Panc1 (cell line): ENCODE measurements around the gene PLCD3. TPM values are rescaled to one million over a fixed set of nuclear protein-coding genes. Genes with fewer than 3 reads are reported as not detected.
A peak's percentile ranks its signal among the peaks of the same experiment; 100 is the strongest.

Experiments used
- ATAC-seq: fragments of 200-7000 bp; cut with Tn5 transposase; 2 replicates; pipeline ENCODE4 v1.9.1; 2020; ENCODE audit warnings: mild to moderate bottlenecking, moderate library complexity
- BruUV-seq: library from RNA; stranded (reverse); fragments of 400-500 nt; replicated peaks from 2 replicates; lab custom pipeline; 2021; lab: Mats Ljungman, UMichigan
- CTCF ChIA-PET: fragments of 300-600 bp; sonication (Branson Sonifier 250); formaldehyde crosslinking; loops from one replicate; lab custom pipeline; 2022; ENCODE audit warnings: antibody characterized with exemption; lab: Charles Lee
- POLR2A ChIA-PET: fragments of 300-600 bp; sonication (Branson Sonifier 250); formaldehyde crosslinking; loops from one replicate; lab custom pipeline; 2022; ENCODE audit warnings: antibody characterized with exemption; lab: Charles Lee
- DNase-seq: peaks from one replicate; pipeline ENCODE4 v3.0.0-alpha.2; 2010; ENCODE audit warnings: low read depth, low spot score
- H3K27ac ChIP-seq: 2 replicates; pipeline ENCODE4 v1.5.1; 2011; ENCODE audit warnings: mild to moderate bottlenecking, low read length, inconsistent platforms
- H3K27me3 ChIP-seq: fragments of 200-500 bp; sonication (Bioruptor generic); 2 replicates; pipeline ENCODE4 v1.6.0; 2014; ENCODE audit warnings: low read length, inconsistent platforms; ENCODE audit not compliant: control insufficient read depth, insufficient read depth
- H3K36me3 ChIP-seq: fragments of 200-500 bp; sonication (Bioruptor generic); 2 replicates; pipeline ENCODE4 v1.5.1; 2014; ENCODE audit warnings: inconsistent platforms, mild to moderate bottlenecking, low read length, moderate library complexity; ENCODE audit not compliant: control insufficient read depth, insufficient read depth
- H3K4me1 ChIP-seq: 2 replicates; pipeline ENCODE4 v1.5.1; 2011; ENCODE audit warnings: inconsistent platforms, mild to moderate bottlenecking, low read length, moderate library complexity; ENCODE audit not compliant: control insufficient read depth, insufficient read depth
- H3K4me3 ChIP-seq, 2 experiments: 2 replicates each; pipeline ENCODE4 v1.5.1; 2011 to 2012; ENCODE audit warnings: low read depth in 2 of 2, low read length in 2 of 2, mild to moderate bottlenecking in 2 of 2, inconsistent platforms in 1 of 2, moderate library complexity in 1 of 2
- H3K9me3 ChIP-seq: fragments of 200-500 bp; sonication (Bioruptor generic); 2 replicates; pipeline ENCODE4 v1.5.1; 2014; ENCODE audit warnings: low read depth, mild to moderate bottlenecking, inconsistent platforms, low read length, moderate library complexity; ENCODE audit not compliant: control insufficient read depth, insufficient read depth
- POLR2AphosphoS5 ChIP-seq: IDR thresholded peaks from 2 replicates; pipeline ENCODE4 v1.6.1; 2012; ENCODE audit warnings: mild to moderate bottlenecking, low read depth, low read length, moderate library complexity
- REST ChIP-seq, 2 experiments: IDR thresholded peaks; 2 replicates each; pipeline ENCODE4 v1.6.1; 2011 to 2012; ENCODE audit warnings: low read depth in 2 of 2, control low read depth in 1 of 2, low read length in 1 of 2, mild to moderate bottlenecking in 1 of 2, moderate library complexity in 1 of 2; ENCODE audit not compliant: insufficient read depth in 1 of 2
- SIN3A ChIP-seq: IDR thresholded peaks from 2 replicates; pipeline ENCODE4 v1.6.1; 2012; ENCODE audit warnings: low read depth, mild to moderate bottlenecking, low read length, moderate library complexity, borderline replicate concordance; ENCODE audit not compliant: insufficient read depth
- TCF7L2 ChIP-seq: IDR thresholded peaks from 2 replicates; pipeline ENCODE4 v1.6.1; 2011; ENCODE audit warnings: mild to moderate bottlenecking, low read depth, low read length, inconsistent platforms
- in situ Hi-C: cut with HindIII; loops from 2 replicates; pipeline ENCODE4 v1.10.0; 2016; ENCODE audit warnings: low sequenced_read_pairs, low pct_unique_long_range_greater_than_20kb
- intact Hi-C: fragments of 100-400 bp; cut with micrococcal nuclease; formaldehyde crosslinking; loops from one replicate; pipeline ENCODE4 v1.10.0; 2022; ENCODE audit not compliant: unreplicated experiment
- total RNA-seq: library from RNA; stranded (reverse); gene quantifications from one replicate; pipeline ENCODE4 v1.2.1, GENCODE V29; 2021; ENCODE audit not compliant: unreplicated experiment
- TF ChIP-seq, protein P1 (sequence below): fragments of 450-650 bp; IDR thresholded peaks from 2 replicates; pipeline ENCODE4 v1.5.1; 2017; ENCODE audit warnings: mild to moderate bottlenecking

The PLCD3 gene
- total RNA-seq, 1 experiment from 2014 or later = 125 TPM

GRCh38 chr17:45146166-45146565 is 13.9 kb upstream of the PLCD3 start:
- peaks cover 10% of the 10 kb centered on the region for H3K4me1 ChIP-seq
- CTCF ChIA-PET = interaction anchor here (0.6 to 1.9 kb wide), 2 partner anchors 11 to 227 kb away, joined by 3 to 8 read pairs; partner anchors contain the start of gene ACBD4
- no peak for TF ChIP-seq SIN3A
- H3K27ac ChIP-seq = peak overlapping the region; percentile 90; the same call in 1 of the 2 replicates
- intact Hi-C loops = no loop called here
- in situ Hi-C loops = no loop called here
- peaks cover 4% of the 10 kb centered on the region for H3K36me3 ChIP-seq
- DNase-seq (no peak), ATAC-seq (no peak)
- no TSS peak for BruUV-seq
- H3K27me3 ChIP-seq = no peaks in the 10 kb centered on the region
- H3K4me3 ChIP-seq = no peak overlapping the region
- no peaks in the 10 kb centered on the region for H3K9me3 ChIP-seq
- POLR2A ChIA-PET = no interaction called here

DNA sequence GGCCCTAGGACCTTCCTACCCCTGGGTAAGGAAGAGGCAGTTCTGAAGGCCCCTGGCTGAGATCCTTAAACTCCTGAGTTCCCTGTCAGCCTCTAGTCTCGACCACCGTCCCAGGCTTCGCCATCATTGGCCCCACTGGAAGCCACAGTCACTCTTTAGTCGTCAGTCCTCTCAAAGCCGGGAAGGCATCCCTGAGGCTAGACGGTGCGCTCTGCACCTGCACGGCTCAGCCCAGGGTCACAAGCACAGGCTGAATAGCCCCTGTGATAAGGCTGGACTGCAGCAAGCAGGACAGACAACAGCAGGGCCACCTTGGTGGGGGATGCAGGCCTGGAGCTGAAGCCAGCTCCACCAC is 12.7 kb upstream of the PLCD3 start:
- H3K27ac ChIP-seq = no peak overlapping the region
- H3K4me1 ChIP-seq = peaks cover 10% of the 10 kb centered on the region
- no peak overlapping the region for H3K4me3 ChIP-seq
- CTCF ChIA-PET = interaction anchor here (1.9 kb wide), 1 partner anchor 10 kb away, joined by 8 read pairs; the partner anchor contains the start of gene ACBD4
- intact Hi-C loops = no loop called here
- no peak for DNase-seq
- POLR2A ChIA-PET = interaction anchor here (0.5 kb wide), 1 partner anchor 82 kb away, joined by 10 read pairs; no protein-coding TSS in a partner anchor
- no peaks in the 10 kb centered on the region for H3K9me3 ChIP-seq
- in situ Hi-C loops = no loop called here
- no peaks in the 10 kb centered on the region for H3K27me3 ChIP-seq
- TF ChIP-seq REST (IDR thresholded peaks at IDR 0.05; ENCODE audit: insufficient read depth in 1 of 2, low read depth in 2 of 2, low read length in 1 of 2) = no peak
- TF ChIP-seq TCF7L2 = no peak
- no peak for TF ChIP-seq SIN3A
- no peak for TF ChIP-seq POLR2AphosphoS5
- TF ChIP-seq, protein P1, sequence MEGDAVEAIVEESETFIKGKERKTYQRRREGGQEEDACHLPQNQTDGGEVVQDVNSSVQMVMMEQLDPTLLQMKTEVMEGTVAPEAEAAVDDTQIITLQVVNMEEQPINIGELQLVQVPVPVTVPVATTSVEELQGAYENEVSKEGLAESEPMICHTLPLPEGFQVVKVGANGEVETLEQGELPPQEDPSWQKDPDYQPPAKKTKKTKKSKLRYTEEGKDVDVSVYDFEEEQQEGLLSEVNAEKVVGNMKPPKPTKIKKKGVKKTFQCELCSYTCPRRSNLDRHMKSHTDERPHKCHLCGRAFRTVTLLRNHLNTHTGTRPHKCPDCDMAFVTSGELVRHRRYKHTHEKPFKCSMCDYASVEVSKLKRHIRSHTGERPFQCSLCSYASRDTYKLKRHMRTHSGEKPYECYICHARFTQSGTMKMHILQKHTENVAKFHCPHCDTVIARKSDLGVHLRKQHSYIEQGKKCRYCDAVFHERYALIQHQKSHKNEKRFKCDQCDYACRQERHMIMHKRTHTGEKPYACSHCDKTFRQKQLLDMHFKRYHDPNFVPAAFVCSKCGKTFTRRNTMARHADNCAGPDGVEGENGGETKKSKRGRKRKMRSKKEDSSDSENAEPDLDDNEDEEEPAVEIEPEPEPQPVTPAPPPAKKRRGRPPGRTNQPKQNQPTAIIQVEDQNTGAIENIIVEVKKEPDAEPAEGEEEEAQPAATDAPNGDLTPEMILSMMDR = no peak
- peaks cover 3% of the 10 kb centered on the region; the same call in 1 of the 2 replicates for H3K36me3 ChIP-seq
- BruUV-seq = no TSS peak
- no peak for ATAC-seq

- ChIA-PET POLR2A (interaction anchor here (0.5 kb wide), 1 partner anchor 81 kb away, joined by 10 read pairs; no protein-coding TSS in a partner anchor), CTCF (interaction anchor here (1.9 kb wide), 1 partner anchor 9 kb away, joined by 8 read pairs; the partner anchor contains the start of gene ACBD4)
- no peak for ATAC-seq
- in situ Hi-C loops (no loop called here), intact Hi-C loops (no loop called here)
- TF ChIP-seq, protein P1 = no peak
- TF ChIP-seq POLR2AphosphoS5 = no peak
- TF ChIP-seq TCF7L2 = no peak
- no peak for TF ChIP-seq REST (IDR thresholded peaks at IDR 0.05; ENCODE audit: insufficient read depth in 1 of 2, low read depth in 2 of 2, low read length in 1 of 2)
- no peak for TF ChIP-seq SIN3A
- Histone ChIP-seq H3K4me3 (no peak overlapping the region), H3K27me3 (no peaks in the 10 kb centered on the region), H3K27ac (no peak overlapping the region), H3K36me3 (no peaks in the 10 kb centered on the region; the same call in 1 of the 2 replicates), H3K9me3 (no peaks in the 10 kb centered on the region), H3K4me1 (peaks cover 10% of the 10 kb centered on the region)
- DNase-seq = no peak
- BruUV-seq = no TSS peak
Observed at GRCh38 chr17:45144199-45145034, 12.1 kb upstream of the PLCD3 start.
